HUES6 (cell line): ENCODE data around the gene EGLN2.

Experiments used
- H3K27ac ChIP-seq: 2 replicates; pipeline ENCODE4 v1.7.0; 2013; ENCODE audit warnings: low read depth, mild to moderate bottlenecking, low read length, inconsistent platforms
- H3K27me3 ChIP-seq: 2 replicates; pipeline ENCODE4 v1.6.1; 2013; ENCODE audit warnings: low read length; ENCODE audit not compliant: control insufficient read depth, insufficient read depth
- H3K36me3 ChIP-seq: 2 replicates; pipeline ENCODE4 v1.6.1; 2013; ENCODE audit warnings: low read length; ENCODE audit not compliant: control insufficient read depth, insufficient read depth
- H3K4me1 ChIP-seq: 2 replicates; pipeline ENCODE4 v1.6.1; 2013; ENCODE audit warnings: low read length; ENCODE audit not compliant: control insufficient read depth, insufficient read depth
- H3K4me3 ChIP-seq: 2 replicates; pipeline ENCODE4 v1.5.1; 2013; ENCODE audit warnings: low read depth, low read length
- H3K9ac ChIP-seq: one replicate; pipeline ENCODE4 v1.6.1; 2013; ENCODE audit warnings: mild to moderate bottlenecking, low read length
- H3K9me3 ChIP-seq: 2 replicates; pipeline ENCODE4 v1.6.1; 2013; ENCODE audit warnings: low read depth, low read length; ENCODE audit not compliant: control insufficient read depth, insufficient read depth

The EGLN2 gene

DNA sequence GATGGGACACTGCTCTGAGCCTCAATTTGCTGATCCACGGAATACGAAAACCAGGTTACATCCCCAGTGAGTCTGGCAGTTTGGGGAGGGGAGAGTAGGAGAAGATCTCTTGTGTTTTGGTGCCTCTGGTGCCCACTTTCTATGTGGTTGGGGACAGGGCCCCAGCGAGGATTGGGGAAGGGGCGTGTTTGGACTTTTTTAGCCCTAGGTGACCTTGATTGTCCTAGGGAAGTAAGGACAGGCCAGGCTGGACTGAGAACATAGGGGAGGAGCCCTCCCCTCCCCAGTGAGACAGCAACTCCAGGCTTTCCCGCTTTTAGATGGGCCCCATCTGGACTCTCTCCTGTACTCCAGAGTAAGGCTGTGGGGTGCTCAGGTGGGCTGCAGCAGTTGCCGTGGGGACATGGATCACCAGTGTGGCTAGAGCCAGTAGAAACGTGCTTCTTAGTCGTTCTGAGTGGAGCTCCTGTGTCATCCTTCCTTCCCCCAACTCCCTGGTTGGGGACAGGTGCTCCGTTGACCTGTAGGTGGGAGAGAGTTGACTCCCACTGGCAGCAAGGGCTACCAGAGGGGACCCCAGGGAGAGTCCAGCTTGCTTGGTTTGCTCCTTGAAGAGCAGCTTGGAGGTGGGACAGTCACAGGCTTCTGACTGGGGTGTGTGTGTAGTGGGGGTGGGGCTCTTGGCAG, 4.3 kb downstream of the EGLN2 start:
- H3K4me3 ChIP-seq: peak overlapping the region; percentile 11; the same call in 1 of the 2 replicates
- H3K27me3 ChIP-seq: no peaks in the 10 kb centered on the region
- peaks cover 60% of the 10 kb centered on the region for H3K36me3 ChIP-seq
- H3K27ac ChIP-seq: no peak overlapping the region
- no peaks in the 10 kb centered on the region for H3K9me3 ChIP-seq
- H3K4me1 ChIP-seq: peaks cover 71% of the 10 kb centered on the region
- no peak overlapping the region for H3K9ac ChIP-seq

DNA sequence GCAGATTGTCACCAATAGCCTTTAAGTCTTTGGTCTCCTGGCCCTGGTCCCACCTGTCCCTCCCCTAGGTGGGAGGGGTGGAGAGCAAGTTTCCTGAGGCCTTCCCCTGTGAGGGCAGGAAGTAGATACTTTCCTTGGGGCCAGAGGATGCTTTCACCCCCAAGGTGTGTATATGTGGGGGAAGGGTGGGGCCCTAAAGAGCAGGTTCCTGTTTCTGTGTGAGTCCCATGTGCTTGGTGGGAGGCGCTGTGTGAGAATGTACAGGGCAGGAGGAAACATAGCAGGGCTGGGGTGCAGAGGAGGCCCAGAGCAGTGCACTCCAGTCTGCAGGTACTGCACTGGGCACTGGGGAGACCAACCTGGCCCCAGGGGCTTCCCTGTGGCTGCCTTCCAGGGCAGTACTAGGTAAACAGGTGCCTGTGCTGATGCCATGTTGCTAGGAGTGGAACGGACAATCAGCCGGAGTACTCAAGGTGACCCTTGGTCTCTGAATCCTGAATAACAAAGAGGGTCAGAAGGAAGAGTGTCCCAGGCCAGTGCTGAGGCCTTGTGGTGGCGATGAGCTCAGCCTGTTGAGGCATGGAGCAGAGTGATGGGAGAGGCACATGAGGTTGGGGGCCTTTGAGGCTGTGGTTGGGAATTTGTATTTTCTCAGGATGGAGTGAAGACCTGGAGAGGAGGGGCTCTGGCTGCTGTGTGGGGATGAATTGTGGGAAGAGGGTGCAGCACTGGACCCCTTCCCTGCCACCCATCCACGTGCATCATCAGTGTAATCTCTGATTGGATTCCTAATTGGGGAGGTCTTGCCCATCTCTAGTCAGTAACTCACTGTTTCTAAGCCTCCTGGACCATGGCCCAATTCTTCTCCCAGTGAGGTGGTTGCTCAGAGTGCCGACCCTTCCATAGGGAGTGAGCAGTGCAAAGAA, 5.1 kb downstream of the EGLN2 start:
- Histone ChIP-seq H3K9me3 (no peaks in the 10 kb centered on the region), H3K4me1 (peaks cover 71% of the 10 kb centered on the region), H3K27ac (no peak overlapping the region), H3K9ac (no peak overlapping the region), H3K27me3 (no peaks in the 10 kb centered on the region), H3K4me3 (peak overlapping the region; percentile 5; the same call in 1 of the 2 replicates), H3K36me3 (peaks cover 68% of the 10 kb centered on the region)

DNA sequence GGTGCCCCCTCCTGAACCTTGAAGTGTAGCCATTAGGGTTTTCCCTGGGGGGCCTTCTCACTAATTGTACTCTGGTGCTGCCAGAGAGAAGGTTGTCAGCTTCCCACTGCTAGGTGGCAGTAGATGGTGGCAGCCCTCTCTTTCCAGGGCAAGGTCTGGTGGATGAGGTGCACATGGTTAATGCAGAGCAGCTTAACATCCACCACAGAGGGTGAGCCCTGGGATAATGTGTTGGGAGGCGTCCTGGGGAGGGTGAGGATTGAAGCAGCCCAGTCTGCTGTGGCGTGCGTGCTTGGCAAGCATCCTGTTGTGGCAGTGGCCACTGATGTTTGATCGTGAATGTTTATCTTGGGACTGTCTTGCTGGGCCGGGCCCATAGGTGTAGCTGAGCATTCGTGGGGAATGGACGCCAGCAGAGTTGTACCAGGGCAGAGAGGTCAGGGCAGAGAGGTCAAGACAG, 5.8 kb downstream of the EGLN2 start:
- H3K36me3 ChIP-seq: peaks cover 71% of the 10 kb centered on the region
- H3K27me3 ChIP-seq: no peaks in the 10 kb centered on the region
- no peak overlapping the region for H3K4me3 ChIP-seq
- H3K9me3 ChIP-seq: no peaks in the 10 kb centered on the region
- peaks cover 73% of the 10 kb centered on the region for H3K4me1 ChIP-seq
- H3K27ac ChIP-seq: no peak overlapping the region
- H3K9ac ChIP-seq: no peak overlapping the region

DNA sequence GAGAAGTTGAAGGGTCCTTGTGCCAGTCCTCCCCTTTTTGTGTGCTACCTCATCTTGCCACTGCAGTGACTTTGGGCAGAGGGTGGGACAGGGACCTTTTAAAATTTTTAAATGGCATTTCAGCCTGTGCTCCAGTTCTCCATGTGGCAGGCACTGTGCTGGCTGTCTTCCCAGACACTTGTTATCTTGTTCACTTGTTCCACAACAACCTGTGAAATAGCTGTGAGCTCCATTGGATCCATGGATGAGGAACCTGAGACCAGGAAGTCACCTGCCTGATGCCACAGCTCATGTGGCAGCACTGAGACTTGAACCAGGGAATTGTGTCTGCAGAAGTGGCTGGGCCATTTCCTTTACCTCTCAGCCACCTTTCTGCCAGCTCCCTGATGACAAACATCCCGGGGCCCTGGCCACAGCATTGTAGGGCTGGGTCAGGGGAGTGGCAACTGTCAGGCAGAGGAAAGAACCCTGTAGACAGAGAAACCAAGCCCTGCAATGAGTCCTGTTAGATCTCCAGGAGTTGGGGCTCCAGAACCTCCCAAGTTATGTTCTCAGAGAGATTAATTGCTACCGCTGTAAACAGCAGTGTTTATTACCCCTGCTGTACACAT, 6.4 kb downstream of the EGLN2 start:
- Histone ChIP-seq H3K4me1 (peaks cover 72% of the 10 kb centered on the region), H3K9ac (no peak overlapping the region), H3K36me3 (peaks cover 70% of the 10 kb centered on the region), H3K27me3 (no peaks in the 10 kb centered on the region), H3K27ac (no peak overlapping the region), H3K9me3 (no peaks in the 10 kb centered on the region), H3K4me3 (no peak overlapping the region)

DNA sequence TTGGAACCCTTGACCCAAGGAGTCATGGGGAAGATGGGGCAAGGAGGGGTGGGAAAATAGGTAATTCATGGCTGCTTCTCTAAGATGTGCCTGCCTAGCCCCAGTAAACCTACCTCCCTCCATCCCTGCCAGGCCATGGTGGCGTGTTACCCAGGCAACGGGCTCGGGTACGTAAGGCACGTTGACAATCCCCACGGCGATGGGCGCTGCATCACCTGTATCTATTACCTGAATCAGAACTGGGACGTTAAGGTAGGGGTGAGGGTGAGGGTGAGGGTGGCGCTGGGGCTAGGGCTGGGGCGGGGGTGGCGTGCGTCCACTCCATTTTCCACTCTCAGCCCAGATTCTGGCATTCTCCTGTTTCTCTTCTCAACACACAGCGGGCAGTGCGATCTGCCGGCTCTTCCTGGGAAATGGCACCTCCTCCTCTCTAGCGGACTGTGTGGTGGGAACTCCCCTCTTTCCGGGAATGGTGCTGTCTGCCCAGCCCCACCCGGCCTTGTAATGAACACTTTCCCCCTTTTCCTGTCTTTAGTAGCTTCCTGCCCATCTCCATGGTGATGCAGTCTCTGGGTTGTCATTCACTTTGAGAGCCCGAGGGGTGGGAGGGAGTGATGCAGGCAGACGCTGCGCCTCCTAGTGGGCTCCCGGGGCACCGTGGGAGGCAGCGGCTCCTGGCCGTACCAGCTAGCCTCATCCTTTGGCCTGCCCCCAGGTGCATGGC, 7.6 kb downstream of the EGLN2 start:
- Histone ChIP-seq H3K4me3 (peak overlapping the region; percentile 36), H3K36me3 (peaks cover 59% of the 10 kb centered on the region), H3K27ac (no peak overlapping the region)

DNA sequence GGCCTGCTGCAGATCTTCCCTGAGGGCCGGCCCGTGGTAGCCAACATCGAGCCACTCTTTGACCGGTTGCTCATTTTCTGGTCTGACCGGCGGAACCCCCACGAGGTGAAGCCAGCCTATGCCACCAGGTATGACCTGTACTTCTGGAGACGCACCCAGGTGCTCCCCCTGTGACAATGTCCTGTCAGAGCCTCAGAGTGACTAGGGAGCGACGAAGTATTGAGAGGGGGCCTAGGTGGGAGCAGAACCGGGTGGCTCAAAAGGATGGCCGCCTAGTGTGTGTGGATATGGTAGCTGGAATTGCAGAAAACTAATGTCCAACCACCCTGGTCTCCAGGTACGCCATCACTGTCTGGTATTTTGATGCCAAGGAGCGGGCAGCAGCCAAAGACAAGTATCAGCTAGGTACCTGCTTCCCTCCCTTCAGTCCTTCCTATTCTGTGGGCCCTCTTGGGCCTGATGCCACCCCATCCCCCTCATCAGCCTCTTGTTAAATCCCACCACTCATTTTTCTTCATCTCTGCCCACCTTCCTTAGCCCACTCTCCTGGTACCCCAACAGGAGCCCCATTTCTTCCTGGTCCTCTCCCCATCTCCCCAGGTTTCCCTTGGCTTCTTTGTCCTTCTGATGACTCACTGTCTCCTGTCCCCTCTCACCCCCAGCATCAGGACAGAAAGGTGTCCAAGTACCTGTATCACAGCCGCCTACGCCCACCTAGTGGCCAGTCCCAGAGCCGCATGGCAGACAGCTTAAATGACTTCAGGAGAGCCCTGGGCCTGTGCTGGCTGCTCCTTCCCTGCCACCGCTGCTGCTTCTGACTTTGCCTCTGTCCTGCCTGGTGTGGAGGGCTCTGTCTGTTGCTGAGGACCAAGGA, 8.4 kb downstream of the EGLN2 start:
- Histone ChIP-seq H3K9ac (peak overlapping the region; percentile 21), H3K4me3 (no peak overlapping the region), H3K36me3 (peaks cover 52% of the 10 kb centered on the region)

More for the DNA sequence above, 7.6 kb downstream of the EGLN2 start:
- Histone ChIP-seq H3K27me3 (peaks cover 3% of the 10 kb centered on the region; the same call in 1 of the 2 replicates), H3K9ac (no peak overlapping the region), H3K9me3 (no peaks in the 10 kb centered on the region), H3K4me1 (peaks cover 66% of the 10 kb centered on the region)

DNA sequence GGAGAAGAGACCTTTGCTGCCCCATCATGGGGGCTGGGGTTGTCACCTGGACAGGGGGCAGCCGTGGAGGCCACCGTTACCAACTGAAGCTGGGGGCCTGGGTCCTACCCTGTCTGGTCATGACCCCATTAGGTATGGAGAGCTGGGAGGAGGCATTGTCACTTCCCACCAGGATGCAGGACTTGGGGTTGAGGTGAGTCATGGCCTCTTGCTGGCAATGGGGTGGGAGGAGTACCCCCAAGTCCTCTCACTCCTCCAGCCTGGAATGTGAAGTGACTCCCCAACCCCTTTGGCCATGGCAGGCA, 9.0 kb downstream of the EGLN2 start:
- no peak overlapping the region for H3K4me3 ChIP-seq

More for the DNA sequence above, 8.4 kb downstream of the EGLN2 start:
- Histone ChIP-seq H3K9me3 (no peaks in the 10 kb centered on the region), H3K27ac (no peak overlapping the region), H3K4me1 (peaks cover 66% of the 10 kb centered on the region), H3K27me3 (peaks cover 8% of the 10 kb centered on the region; the same call in 1 of the 2 replicates)

DNA sequence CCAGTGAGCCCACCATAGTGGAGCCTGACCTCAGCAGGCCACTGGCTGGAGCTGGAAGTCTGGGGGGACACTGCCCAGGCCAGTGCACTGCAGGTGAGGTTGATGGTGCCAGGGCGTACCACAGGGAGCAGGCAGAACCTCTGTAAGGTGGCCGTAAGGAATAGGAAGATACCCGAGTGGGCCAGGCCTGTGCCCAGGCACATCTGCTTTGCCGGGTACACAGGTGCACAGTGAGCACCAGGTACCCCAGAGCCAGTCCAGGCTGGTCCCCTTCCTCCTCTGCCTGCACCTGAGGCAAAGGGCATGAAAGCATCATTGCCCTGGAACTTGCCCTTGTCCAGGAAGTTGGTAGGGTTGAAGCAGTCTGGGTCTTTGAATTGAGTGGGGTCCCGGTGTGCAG, 9.5 kb downstream of the EGLN2 start:
- Histone ChIP-seq H3K4me1 (peaks cover 60% of the 10 kb centered on the region), H3K36me3 (peaks cover 42% of the 10 kb centered on the region), H3K27ac (no peak overlapping the region), H3K9me3 (no peaks in the 10 kb centered on the region), H3K4me3 (no peak overlapping the region), H3K9ac (no peak overlapping the region), H3K27me3 (peaks cover 13% of the 10 kb centered on the region; the same call in 1 of the 2 replicates)

More for the DNA sequence above, 9.0 kb downstream of the EGLN2 start:
- Histone ChIP-seq H3K9me3 (no peaks in the 10 kb centered on the region), H3K36me3 (peaks cover 47% of the 10 kb centered on the region), H3K9ac (no peak overlapping the region), H3K4me1 (peaks cover 64% of the 10 kb centered on the region), H3K27me3 (peaks cover 12% of the 10 kb centered on the region; the same call in 1 of the 2 replicates), H3K27ac (no peak overlapping the region)

DNA sequence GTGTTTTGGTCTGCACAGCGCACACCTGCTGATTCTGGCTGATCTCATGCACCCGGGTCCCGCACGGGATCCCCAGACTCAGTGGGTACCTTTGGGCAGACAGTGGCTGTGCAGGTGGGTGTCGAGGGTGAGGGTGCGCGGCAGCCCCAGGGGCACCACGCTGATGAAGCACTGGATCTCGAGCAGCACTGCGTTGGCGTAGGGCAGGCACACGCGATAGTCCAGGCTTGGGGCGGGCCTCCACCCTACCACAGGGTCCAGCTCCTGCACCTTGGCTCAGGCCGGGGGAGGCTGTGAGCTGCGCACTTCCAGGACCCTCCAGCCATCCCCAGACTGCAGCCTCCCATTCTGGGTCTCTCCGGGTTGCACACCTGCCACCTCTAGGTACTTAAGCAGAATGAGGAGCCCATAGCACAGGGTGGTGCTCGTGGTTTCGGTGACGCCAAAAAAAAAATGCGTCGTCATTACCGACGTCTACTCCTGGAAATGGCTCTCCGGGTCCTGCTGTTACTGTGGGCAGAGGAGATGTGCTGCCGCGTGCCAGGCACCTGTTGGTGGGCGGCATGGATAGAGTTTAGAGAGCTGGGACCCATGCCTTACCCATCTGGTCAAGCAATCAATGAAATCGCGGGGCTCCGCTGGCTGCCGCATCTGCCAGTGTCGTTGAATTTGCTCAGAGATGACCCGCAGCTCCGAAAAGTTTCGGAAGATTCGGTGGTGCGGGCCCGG, 10.5 kb downstream of the EGLN2 start:
- H3K4me1 ChIP-seq: peaks cover 50% of the 10 kb centered on the region
- peak overlapping the region; percentile 64; the same call in 1 of the 2 replicates for H3K4me3 ChIP-seq
- peaks cover 22% of the 10 kb centered on the region for H3K27me3 ChIP-seq
- H3K27ac ChIP-seq: no peak overlapping the region
- no peak overlapping the region for H3K9ac ChIP-seq
- peaks cover 31% of the 10 kb centered on the region for H3K36me3 ChIP-seq
- no peaks in the 10 kb centered on the region for H3K9me3 ChIP-seq
